ENCODE measurements around the gene RPL7A. TPM values are rescaled to one million over a fixed set of nuclear protein-coding genes. Genes with fewer than 3 reads are reported as not detected.

RPL7A gene
- total and polyA plus RNA-seq, 2 of the 13 experiments (the other 11 are each of a cell fraction or from before 2014, with no cell fraction given): 2,401 to 2,938 TPM

GRCh38 chr9:133375724-133376654, 28.0 kb downstream of the RPL7A start, which contains the start of the genes STKLD1 and SURF4 (continued):
- TF ChIP-seq ZNF510 (CRISPR knock-in tag; IDR thresholded peaks at IDR 0.05; ENCODE audit: low read depth): no peak; the same call in 1 of the 2 replicates
- TF ChIP-seq ZSCAN22 (CRISPR knock-in tag; IDR thresholded peaks at IDR 0.05): 0 out of 2 replicates have a peak, but pooled peaks have one; percentile 17
- TF ChIP-seq GTF2F1 (IDR thresholded peaks at IDR 0.05; ENCODE audit: low read length): 0 out of 2 replicates have a peak, but pooled peaks have one; percentile 35
- peak; percentile 82; the same call in 1 of the 2 replicates for TF ChIP-seq ZIK1 (CRISPR knock-in tag; IDR thresholded peaks at IDR 0.05; ENCODE audit: borderline replicate concordance, low read depth)
- peak; percentile 55 for TF ChIP-seq SKI (IDR thresholded peaks at IDR 0.05; ENCODE audit: partially characterized antibody)
- peak; percentile 41 for TF ChIP-seq MXD1 (CRISPR knock-in tag; IDR thresholded peaks at IDR 0.05)
- TF ChIP-seq DR1 (CRISPR knock-in tag; IDR thresholded peaks at IDR 0.05): peak; percentile 58; the same call in 1 of the 2 replicates
- peak; percentile 38; the same call in 1 of the 2 replicates for TF ChIP-seq ZNF331 (CRISPR knock-in tag; IDR thresholded peaks at IDR 0.05)
- TF ChIP-seq ZNF383 (CRISPR knock-in tag; IDR thresholded peaks at IDR 0.05; ENCODE audit: borderline replicate concordance): peak; percentile 82; the same call in 1 of the 2 replicates
- 0 out of 2 replicates have a peak, but pooled peaks have one; percentile 34 for TF ChIP-seq HNRNPL (IDR thresholded peaks at IDR 0.05; ENCODE audit: low read depth, low read length)
- TF ChIP-seq HIC2 (CRISPR knock-in tag; IDR thresholded peaks at IDR 0.05; ENCODE audit: low read depth): no peak; the same call in 1 of the 2 replicates
- TF ChIP-seq FOXP1 (IDR thresholded peaks at IDR 0.05): no peak
- no peak for TF ChIP-seq FOXP1 (CRISPR knock-in tag; IDR thresholded peaks at IDR 0.05)
- 0 out of 2 replicates have a peak, but pooled peaks have one; percentile 22 for TF ChIP-seq ESRRA (CRISPR knock-in tag; IDR thresholded peaks at IDR 0.05; ENCODE audit: low read depth)
- no peak; the same call in 1 of the 2 replicates for TF ChIP-seq POGK (CRISPR knock-in tag; conservative IDR thresholded peaks at IDR 0.05)
- TF ChIP-seq ZBED4 (CRISPR knock-in tag; IDR thresholded peaks at IDR 0.05; ENCODE audit: borderline replicate concordance): no peak; the same call in 1 of the 2 replicates
- no peak; the same call in 1 of the 2 replicates for TF ChIP-seq ZNF451 (CRISPR knock-in tag; IDR thresholded peaks at IDR 0.05)
- peak; percentile 56 for TF ChIP-seq BRD4 (CRISPR knock-in tag; IDR thresholded peaks at IDR 0.05)
- no peak for TF ChIP-seq PITX1 (CRISPR knock-in tag; IDR thresholded peaks at IDR 0.05)
- TF ChIP-seq BHLHE40 (IDR thresholded peaks at IDR 0.05; ENCODE audit: low read length): no peak; the same call in 1 of the 2 replicates
- peak; percentile 65; the same call in 1 of the 2 replicates for TF ChIP-seq ZNF34 (CRISPR knock-in tag; IDR thresholded peaks at IDR 0.05; ENCODE audit: borderline replicate concordance)

Measured in HepG2 (cell line).